TTC549 (cell line): ENCODE results near the gene MEIKIN.

Experiments used
- FAIRE-seq: peaks from 2 replicates; lab custom pipeline; 2012; peaks lifted over from hg19 to GRCh38; lab: Jason Lieb, UNC

The MEIKIN gene, protein sequence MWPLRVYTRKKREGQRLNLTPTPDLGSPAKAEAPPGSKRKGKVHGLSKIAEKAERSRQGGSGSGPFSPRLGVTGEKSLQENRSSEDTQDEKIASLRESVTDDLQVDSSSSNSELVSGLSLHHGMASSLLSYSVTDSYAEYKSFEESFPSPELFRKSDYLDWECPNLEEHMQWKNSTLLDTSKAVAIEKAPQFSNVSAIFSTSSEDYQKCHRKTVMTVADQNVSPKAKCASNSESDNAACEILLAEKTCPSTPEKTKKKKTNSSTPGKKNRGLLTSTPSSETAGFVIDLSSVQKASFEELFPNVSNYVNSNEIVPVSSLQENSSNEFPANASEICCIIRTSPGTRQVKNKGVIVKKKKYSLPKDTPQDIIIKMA

DNA sequence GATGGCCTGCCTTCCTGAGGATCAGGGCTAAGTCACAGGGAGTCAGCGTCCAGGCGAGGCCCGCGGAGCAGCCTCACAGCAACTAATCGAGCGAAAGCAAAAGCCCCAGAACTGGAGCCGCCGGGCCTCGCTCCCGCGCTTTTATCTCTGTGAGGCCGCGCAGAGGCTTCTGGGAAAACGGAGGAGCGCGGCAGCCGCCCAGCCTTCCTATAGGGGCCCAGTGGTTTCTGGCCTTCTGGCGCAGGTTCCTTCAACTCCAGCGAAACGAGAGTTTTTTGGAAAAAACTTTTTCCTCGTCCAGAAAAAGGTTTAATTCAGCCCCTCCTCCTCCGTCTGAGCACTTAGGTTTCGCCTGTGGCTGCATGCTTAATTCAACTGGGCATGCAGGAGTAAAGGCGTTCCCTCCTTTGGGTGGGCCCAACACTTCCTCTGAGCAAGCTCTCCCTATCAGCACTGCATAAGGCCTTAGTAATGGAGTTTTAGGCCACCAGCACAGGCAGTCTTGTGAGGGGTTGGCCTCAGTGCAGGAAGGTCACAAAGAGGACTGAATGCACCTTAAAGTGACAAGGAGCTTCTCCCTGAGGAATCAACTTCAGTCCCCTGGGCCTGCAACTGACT lies at the start of gene MEIKIN:
Gene MEIKIN, minus strand, starts transcription at position 113 of the 618 bp plus-strand sequence. CDS start 158 bp downstream, outside the sequence.
- FAIRE-seq: no peak

DNA sequence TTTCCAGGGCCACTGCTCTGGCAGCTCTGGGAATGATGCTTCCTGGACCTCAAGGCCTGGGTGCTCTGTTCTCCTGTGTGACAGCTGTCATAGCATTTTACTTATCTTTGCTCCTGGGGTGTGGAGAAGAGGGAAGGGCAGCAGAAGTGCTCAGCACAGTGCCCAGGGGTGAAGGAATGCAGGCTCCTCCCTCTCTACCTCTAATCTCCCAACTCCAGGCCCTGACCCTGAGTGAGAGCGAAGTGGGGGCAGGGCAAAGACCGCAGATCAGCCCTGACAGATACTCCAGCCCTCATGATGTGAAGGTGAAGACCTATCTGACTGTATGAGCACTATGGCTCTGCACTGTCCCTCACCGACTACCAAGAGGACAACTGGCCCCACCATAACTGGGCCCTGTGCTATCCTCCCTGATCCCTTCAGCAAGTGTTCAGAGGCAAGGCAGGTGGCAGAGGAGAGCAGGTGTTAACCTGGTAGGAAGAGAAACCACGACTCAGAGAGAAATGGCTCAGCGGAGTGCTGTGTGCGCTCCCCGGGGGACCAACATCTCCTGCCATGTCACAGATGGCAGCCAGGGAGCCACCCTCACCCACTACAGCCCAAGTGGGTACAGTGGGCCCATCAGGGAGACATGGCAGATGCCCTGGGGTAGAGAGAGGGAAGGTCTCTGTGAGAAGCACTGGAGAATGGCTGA lies 49.2 kb upstream of the MEIKIN start:
- FAIRE-seq: no peak

DNA sequence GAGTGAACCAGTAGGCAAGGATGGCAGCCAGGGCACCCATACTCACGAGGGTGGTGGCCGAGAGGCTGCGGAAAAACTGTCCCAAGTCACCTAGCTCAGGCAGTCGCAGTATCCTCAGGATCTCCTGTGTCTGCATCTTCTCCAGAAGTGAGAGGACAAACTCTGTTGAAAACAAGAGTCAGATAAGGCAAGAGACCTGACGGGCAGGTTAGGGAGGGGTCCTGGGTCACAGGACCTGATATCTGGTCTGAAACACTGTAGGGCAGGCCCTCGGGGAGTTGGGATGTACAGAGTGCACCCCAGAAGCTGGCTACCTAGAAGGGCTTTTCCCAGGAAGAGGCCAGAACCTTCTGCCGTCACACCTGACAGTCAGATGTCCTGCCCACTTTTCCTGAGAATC lies 48.6 kb upstream of the MEIKIN start:
- FAIRE-seq: no peak

DNA sequence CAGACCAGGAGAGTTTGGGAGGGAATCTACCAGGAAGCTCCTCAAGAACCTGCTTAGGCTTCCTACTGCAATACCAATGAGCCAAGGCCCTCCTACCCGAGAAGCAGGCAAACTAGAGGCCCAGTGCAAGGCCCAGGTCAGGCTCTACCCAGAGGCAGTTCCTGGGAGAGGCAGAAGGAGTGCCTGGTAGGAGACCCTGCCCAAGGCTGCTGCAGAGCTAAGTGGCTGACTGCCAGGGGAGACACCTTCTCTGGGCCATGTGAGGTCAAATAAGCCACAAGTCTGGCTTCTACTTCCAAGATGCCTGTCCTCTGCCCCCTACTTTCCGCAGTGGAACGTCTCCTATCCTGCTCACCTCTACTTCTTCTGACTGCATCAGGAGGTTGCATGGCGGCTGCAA lies 48.2 kb upstream of the MEIKIN start:
- FAIRE-seq: no peak

DNA sequence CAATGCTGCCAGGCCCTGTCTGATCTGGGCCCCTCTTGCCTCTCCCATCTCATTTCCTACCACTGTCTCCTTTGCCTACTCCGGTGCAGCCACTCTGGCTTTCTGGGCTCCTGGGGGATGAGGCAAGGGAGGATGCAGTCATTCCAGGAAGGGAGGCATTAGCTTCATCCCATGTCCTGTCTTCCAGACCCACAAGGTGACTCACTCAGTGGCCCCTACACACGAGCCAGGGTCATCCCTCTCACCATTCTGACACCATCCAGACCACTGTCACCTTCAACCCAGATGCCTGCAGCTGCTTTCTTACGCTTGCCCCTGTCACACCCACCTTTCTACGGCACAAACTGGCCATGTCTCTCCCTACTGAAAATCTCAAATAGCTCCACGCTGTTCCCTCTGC lies 46.9 kb upstream of the MEIKIN start:
- FAIRE-seq: no peak

DNA sequence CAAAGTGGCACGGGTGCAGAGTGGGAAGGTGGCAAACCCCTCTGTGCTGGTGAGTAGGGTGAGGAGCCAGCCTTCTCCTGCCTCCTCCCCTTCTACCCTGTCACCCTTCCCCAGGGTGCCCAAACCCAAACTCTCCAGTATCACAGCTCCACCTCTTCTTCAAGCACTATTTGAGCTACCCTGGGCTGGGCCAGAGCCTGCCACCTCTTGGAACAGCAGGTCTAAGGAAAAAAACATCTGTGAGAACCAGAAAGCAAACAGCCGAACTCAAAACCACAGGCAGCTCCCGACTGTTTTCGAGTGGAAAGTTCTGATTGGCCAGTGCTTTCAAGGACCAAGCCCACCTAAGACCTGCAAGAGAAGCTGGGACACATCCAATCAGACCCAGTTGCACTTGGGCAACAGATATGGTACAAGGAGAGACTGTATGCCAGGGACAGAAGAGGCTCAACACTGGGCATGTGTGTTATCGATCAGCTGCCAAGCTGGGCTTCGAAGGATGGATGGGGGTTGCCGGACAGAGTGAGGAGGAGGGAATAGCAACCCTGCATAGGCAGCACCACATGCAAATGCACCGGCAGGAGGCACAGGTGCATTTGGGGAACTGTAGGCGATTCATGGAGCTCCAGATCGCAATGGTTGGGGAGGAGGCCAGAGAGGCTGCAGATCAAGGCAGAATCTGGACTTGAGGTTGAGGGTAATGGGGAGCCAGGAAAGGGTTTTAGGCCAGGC lies 46.3 kb upstream of the MEIKIN start:
- FAIRE-seq: no peak

DNA sequence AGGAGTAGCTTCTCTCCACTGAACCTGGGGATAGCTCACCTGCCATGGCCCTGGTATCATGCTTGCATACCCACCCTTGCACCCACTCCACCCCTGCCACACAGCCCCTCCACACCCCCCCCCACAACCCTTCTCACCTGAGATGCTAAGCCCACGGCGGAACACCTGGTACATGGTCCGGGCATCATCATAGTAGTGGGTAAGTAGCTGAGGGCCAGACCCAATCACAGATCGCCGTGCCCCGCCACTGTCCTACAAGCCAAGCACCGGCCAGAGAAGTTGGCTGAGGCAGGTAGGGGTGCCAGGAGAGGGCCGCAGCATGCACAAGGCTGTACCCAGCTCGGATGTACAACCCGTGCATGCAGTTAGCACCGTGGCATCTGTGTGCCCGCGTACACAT lies 45.3 kb upstream of the MEIKIN start:
- no peak for FAIRE-seq

DNA sequence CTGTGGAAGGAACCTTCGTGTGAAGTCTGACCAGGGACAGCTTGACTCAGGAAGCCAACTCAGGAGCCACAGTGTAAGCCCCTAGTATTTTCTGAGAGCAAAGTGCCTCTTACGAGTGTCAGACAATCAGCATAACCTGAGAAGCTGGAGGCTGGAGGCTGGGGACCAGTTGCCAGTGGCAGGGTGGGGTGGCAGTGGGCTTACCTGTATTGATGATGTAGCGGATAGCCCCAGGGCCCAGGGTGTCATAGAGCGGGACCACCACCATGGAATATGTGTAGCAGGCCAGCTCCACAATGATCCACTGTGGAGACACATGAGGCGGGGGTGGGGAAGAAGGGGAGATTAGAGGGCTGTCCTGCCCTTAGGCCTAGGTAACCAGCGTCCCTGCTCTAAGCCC lies 43.1 kb upstream of the MEIKIN start:
- no peak for FAIRE-seq

DNA sequence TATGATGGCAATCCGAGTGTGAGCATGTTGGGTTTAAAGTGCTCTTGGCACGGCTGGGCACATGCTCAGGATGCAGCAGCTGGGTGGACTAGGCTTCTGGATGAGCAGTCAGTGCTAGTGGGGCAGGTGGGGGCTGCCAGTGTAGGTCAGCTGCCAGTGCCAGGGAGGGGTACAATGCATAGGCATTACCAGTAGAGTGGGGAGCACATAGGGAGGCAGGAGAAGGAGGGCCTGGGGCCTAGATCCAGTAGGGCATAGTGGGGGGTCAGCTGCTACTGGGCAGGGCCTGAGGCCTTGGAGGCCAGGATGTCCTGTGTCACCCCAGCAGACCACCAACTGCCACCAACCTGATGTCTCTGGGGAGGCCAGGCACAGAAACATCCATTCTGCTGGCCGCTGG lies 41.8 kb upstream of the MEIKIN start:
- no peak for FAIRE-seq

DNA sequence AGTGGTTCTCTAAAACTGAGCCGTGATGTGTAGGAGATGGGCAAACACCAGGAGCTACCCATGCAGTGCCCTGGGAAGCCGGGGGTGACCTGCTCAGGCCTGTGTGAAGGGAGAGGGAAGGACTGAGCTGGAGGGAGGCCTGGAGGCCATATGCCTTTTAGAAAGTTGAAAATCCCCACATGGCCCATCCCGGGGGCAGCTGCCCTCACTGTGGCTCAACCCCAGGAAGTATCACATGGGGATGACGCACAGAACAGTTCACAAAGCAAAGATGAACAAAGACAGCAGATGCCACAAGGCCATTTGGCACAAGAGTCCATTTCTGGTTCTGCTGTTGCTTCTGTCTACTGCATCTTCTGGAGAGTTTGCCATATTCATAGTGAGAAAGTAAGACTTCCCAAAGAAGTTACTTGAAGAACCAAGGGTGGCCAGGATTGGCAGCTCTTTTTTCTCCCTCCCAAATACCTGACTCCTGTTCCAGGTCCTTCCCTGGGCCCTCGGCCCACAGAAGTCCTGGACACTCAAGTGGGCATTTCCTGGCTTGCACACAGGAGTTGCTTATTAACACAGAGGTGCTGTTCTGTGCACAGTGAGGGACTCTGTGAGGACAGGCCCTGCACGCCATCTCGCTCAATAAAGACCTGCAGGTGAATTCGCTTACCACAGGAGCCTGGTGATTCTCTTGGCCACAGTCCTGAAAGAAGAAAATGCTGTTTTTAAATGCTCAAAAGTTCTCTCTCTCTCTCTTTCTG lies 40.9 kb upstream of the MEIKIN start:
- no peak for FAIRE-seq

DNA sequence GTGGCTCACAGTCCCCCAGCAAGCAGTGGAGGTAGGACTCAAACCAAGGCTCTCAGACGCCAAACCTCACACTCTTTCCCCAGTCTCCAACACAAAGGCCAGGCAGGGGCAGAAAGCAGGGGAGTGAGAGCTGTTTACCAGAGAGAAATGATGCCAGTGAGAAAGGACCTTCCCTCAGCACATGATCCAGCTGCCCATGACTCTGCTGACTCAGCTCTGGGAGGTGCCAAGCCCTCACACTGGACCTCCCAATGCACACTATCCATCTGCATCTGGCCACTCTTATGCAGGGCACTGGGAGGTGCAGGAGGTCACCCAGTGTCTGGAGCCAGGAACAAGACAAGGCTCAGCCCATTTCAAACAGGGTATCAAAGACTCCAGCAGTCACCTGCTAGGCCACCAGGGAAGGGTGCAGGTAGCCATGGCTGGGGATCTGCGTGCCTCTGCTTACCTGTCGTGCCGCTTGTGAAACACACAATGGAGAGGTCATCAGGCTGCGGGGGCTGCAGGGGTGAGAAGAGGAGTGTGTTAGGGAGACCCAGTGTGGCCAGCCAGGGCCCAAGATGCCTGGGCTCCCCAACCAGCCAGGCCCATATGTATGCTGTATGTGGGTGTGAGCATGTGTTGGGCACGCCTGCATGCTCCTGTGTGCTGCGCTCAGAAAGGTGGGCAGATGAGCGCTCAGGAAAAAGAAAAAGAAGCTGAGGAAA lies 39.6 kb upstream of the MEIKIN start:
- FAIRE-seq: no peak

DNA sequence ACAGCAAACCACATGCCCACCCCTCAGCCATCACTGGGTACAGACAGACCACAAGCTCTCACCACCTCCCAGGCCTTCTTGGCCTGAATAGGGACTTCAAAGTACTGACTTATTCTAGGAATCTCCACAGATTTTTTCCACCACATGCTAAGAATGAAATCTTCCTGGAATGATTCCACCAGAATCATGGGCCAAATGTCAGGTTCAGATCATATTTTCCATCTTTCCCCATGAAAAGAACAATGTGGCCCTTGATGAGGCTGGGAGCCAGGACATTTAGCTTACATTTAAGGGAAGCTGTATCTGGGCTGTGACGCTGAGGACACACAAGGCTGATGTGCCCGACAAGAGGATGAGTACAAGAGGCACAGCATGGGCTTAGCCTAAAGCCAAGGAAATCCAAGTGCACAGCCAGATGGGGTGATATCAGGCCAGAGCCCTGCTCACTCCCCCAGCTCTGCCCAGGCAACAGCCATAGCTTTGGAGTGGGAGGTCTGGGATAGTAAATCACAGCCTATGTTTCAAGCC lies 37.8 kb upstream of the MEIKIN start:
- FAIRE-seq: no peak

DNA sequence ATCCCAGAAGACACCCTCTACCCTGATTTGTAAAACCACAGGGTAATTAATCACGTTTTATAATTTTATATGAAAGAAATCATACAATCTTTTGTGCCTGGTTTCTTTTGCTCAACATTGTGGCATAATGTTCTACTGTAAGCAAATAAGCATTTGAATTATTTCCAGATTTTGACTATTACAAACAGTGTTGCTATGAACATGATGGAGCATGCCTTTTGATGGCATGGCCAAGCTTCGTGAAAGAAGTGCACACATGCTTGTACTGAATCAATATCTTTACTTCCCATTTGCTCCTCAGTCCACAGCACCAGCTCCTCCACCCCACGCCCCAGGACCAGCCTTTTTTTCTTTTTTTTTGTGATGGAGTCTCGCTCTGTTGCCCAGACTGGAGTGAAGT lies 36.1 kb upstream of the MEIKIN start:
- no peak for FAIRE-seq

DNA sequence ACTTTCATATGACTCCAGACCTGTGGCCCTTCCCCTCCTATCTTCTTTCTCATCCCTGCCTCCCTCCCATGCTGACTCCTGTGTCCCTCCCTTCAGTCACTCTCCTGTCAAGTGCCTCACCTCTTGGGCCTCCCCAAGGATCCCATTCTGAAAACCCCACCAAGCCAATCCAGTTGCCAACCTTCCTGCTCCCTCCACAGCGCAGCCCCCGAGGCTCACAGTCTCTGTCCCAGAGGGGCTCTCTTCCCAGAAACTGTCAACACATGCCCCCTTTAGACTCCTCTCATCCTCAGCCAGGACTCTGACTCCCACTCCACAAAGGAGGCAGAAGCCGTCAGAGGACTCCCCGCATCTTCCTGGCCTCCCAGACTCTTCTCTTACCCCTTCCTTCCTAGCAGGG lies 35.2 kb upstream of the MEIKIN start:
- FAIRE-seq: no peak

DNA sequence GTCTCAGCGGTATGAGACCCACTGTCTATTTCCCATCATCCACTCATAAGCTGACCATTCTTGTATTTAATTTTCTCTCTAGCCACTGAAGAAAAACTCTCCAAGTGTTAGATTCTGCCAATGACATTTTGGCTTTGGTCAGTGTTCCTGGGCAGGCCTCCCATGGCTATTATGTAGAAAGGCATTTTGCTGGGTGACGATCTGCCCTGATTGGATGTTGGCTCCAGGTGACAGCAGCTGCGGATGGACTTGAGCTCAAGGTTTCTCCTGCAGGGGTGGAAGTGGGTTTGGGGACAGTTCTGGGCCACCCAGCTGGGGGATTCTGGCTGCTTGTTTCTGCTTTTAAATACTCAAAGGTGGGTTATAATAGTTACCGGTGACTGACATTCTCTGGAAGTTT lies 34.4 kb upstream of the MEIKIN start:
- no peak for FAIRE-seq

DNA sequence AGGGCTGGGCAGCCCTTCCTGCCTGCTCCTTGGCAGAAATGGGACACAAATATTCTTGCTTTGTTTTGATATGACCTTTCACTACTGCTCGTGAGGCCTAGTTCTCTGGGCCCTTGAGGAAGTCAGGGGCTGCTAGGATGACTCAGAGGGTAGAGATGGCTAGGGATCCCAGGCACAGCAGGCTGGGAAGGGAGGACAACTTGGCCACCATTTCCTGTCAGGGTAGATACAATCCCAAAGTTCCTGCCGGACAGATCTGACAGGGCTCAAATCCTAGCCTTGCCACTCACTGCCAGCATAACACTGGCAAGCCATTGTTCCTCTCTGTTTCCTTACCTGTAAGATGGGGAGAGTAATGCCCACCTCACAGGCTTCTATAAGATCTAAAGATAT lies 31.7 kb upstream of the MEIKIN start:
- no peak for FAIRE-seq

DNA sequence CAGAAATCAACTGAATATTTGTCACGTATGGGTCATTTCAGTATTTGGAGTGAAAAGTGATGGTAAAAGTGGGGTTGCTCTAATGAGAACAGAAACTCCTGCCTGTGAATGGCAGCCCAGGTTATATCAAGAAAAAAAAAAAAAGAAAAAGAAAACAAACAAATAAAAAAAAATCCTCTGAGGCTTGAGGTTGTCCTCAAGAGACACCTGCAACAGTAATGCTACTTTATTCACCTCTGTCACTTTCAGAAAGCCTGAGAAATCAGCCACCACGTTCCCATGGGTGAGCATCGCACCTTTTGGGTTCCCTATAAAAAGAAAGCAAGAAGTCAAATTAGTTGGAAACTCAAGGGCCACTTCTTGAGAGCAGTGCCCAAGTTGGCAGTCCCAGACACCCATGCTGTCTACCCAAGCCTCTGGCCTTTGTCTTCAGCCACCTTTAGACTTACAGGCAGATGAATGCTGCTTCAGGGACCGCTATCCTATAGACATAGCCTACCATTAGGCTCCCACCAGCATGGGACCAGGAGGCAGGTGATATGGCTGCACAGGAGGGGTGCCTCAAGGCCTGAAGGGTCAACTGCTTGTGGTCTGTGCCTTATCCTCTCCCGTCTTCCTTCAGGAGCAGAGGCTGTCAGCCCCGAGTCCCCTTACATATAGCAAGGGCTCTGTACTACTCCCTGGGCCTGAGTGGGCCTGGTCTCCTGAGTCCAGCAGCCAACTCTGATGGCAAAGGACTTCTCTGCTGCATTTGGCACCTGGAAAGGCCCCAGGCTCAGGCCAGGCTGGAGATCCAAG lies 31.1 kb upstream of the MEIKIN start:
- no peak for FAIRE-seq

DNA sequence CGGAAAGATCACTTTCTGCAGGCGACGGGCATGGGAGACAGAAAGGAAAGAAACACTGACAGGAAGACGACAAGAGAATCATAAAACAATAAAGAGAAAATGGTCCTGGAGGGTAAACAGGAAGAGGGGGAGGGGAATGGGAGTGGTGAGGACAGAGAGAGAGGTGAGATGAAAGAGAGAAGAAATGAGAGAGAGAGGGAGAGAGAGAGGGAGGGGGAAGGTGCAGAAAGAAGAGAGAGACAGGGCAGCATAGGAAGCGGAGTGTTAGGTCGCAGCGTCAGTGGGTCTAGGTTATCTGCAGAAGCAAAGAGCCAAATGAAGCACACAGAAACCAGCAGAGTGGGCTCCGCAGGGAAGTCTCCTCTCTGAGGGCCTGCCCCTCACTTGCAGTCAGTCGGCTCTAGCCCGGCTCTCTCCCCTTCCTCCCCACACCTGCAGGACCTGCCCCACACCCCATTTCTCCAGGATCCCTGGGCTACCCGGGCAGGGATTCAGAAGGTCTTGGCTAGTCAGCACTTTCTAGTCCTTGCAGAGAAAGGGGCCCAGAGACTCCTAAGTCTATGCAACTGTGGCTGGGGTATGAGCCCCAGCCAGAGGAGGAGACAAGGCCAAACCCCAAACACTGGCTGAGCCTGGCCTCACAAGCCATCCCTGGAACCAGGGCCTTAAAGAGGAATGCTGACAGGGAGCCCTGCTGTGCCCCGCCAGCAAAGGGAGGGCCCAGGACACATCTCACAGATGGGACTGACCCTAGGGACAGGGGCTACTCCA lies 29.7 kb upstream of the MEIKIN start:
- FAIRE-seq: no peak

DNA sequence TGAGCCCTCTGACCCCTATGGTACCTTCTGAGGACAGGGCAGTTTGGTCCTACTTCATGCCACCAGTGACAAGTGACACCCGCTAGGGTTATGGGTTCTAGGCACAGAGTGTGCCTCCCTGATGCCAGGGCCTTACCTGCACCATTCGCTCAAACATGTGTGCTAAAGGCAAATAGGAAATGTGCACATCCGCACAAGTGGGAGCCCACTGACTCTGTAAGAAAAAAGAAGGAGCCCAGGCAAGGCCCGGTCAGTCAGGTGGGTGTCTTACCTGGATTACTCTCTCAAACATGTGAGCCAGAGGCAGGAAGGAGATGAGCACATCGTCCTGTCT lies 29.1 kb upstream of the MEIKIN start:
- FAIRE-seq: no peak

DNA sequence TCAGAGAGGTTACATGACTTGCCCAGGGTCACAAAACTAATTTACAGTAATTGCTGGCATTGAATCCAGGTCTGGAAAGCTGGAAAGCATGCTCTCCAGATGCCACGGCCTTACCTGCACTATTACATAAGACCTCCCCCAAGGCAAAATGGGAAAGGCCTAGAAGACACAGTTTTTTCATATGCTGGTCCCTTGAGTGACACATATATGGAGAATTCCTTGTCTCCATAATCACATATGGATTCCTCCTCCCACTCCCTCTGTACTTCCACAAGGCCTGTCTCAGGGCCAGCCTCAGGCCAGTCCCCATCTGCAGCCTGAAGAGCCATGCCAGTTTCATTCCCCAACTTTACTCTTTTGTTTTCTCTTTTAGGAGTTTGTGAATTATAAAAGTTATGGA lies 28.6 kb upstream of the MEIKIN start:
- FAIRE-seq: no peak
